OCI-M2 (cell line): ENCODE data around the gene ADNP2.

ENCODE experiments used
- DNase-seq: peaks from one replicate; lab custom pipeline; 2025; ENCODE audit not compliant: unreplicated experiment; lab: John Stamatoyannopoulos, UW

Gene ADNP2

GRCh38 chr18:80108739-80109675, at the start of gene ADNP2:
Gene ADNP2 (plus strand): TSS chr18:80109262. CDS start chr18:80117543, 8,281 bp downstream.
- DNase-seq, result peak; percentile 53

- no peak for DNase-seq
These were observed 49.1 kb upstream of the ADNP2 start for GRCh38 chr18:80059945-80060344.

GRCh38 chr18:80065705-80066104, 43.4 kb upstream of the ADNP2 start:
- no peak for DNase-seq

GRCh38 chr18:80067321-80067720, 41.7 kb upstream of the ADNP2 start:
- DNase-seq, result no peak

- no peak for DNase-seq
These were observed 41.2 kb upstream of the ADNP2 start for GRCh38 chr18:80067897-80068296.

GRCh38 chr18:80068571-80069272, 40.3 kb upstream of the ADNP2 start:
- no peak for DNase-seq

- no peak for DNase-seq
These were observed 38.2 kb upstream of the ADNP2 start for GRCh38 chr18:80070825-80071224.

GRCh38 chr18:80074183-80074582, 34.9 kb upstream of the ADNP2 start:
- no peak for DNase-seq

GRCh38 chr18:80074697-80075096, 34.4 kb upstream of the ADNP2 start:
- no peak for DNase-seq

GRCh38 chr18:80075940-80076339, 33.1 kb upstream of the ADNP2 start:
- DNase-seq, result no peak

- DNase-seq, result no peak
These were observed 32.7 kb upstream of the ADNP2 start for GRCh38 chr18:80076379-80076778.

GRCh38 chr18:80077873-80078272, 31.2 kb upstream of the ADNP2 start:
- DNase-seq, result no peak

GRCh38 chr18:80086281-80086680, 22.8 kb upstream of the ADNP2 start:
- no peak for DNase-seq

- DNase-seq, result no peak
These were observed 21.0 kb upstream of the ADNP2 start for GRCh38 chr18:80088036-80088435.

GRCh38 chr18:80088823-80089222, 20.2 kb upstream of the ADNP2 start:
- DNase-seq, result no peak

GRCh38 chr18:80095414-80095813, 13.6 kb upstream of the ADNP2 start:
- no peak for DNase-seq

GRCh38 chr18:80096032-80096565, 13.0 kb upstream of the ADNP2 start:
- DNase-seq, result no peak

GRCh38 chr18:80097201-80097600, 11.9 kb upstream of the ADNP2 start:
- DNase-seq, result no peak

- DNase-seq, result no peak
These were observed 5.8 kb upstream of the ADNP2 start for GRCh38 chr18:80103231-80103630.

GRCh38 chr18:80104364-80104779, 4.7 kb upstream of the ADNP2 start:
- DNase-seq, result no peak

- no peak for DNase-seq
These were observed 3.5 kb upstream of the ADNP2 start for GRCh38 chr18:80105369-80106167.
